ENCODE data around the gene ZFAND3.

DNA sequence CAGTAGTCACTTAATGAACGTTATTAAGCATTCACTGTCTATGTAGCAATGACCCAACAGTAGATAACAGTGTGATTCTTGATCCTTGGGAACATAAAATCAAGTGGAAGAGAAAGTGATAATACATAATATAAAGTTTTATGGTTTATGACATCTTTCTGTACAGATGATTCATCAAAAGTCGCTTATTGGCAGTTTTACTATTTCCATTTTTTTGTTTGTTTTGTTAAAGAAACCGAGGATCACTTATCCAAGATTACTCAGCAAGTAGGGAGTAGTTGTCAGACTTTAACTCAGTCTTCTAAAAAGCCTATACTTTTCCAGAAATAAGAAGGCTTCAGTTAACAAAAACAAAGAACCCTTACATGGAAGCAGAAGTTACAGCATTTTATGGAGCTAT is 260.8 kb downstream of the ZFAND3 start:
- TF ChIP-seq, protein P1, sequence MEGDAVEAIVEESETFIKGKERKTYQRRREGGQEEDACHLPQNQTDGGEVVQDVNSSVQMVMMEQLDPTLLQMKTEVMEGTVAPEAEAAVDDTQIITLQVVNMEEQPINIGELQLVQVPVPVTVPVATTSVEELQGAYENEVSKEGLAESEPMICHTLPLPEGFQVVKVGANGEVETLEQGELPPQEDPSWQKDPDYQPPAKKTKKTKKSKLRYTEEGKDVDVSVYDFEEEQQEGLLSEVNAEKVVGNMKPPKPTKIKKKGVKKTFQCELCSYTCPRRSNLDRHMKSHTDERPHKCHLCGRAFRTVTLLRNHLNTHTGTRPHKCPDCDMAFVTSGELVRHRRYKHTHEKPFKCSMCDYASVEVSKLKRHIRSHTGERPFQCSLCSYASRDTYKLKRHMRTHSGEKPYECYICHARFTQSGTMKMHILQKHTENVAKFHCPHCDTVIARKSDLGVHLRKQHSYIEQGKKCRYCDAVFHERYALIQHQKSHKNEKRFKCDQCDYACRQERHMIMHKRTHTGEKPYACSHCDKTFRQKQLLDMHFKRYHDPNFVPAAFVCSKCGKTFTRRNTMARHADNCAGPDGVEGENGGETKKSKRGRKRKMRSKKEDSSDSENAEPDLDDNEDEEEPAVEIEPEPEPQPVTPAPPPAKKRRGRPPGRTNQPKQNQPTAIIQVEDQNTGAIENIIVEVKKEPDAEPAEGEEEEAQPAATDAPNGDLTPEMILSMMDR (IDR thresholded peaks at IDR 0.05; ENCODE audit: low read length) = no peak
- TF ChIP-seq EZH2 (IDR thresholded peaks at IDR 0.05; ENCODE audit: borderline replicate concordance, low read length) = no peak

Data from OCI-LY1 (cell line).